Astrocyte (in vitro differentiated cells and primary cell): Measurements from ENCODE around the gene CHRNA4. TPM values are rescaled to one million over a fixed set of nuclear protein-coding genes. Genes with fewer than 3 reads are reported as not detected.

Source experiments
- DNase-seq: peaks from one replicate; pipeline ENCODE4 v3.0.0-alpha.2; 2010; ENCODE audit warnings: low read depth
- FAIRE-seq: peaks from 2 replicates; lab custom pipeline; 2011; peaks lifted over from hg19 to GRCh38; lab: Jason Lieb, UNC
- H2AFZ ChIP-seq: 2 replicates; pipeline ENCODE4 v1.6.0; 2012; ENCODE audit warnings: low read depth, low read length, inconsistent platforms
- H3K27ac ChIP-seq: 2 replicates; pipeline ENCODE4 v1.5.1; 2011; ENCODE audit warnings: low read depth, low read length, inconsistent platforms
- H3K27me3 ChIP-seq: 2 replicates; pipeline ENCODE4 v1.6.0; 2011; ENCODE audit warnings: low read length, inconsistent platforms; ENCODE audit not compliant: insufficient read depth
- H3K36me3 ChIP-seq: 2 replicates; pipeline ENCODE4 v1.5.1; 2011; ENCODE audit warnings: low read length, inconsistent platforms; ENCODE audit not compliant: insufficient read depth
- H3K4me1 ChIP-seq: 2 replicates; pipeline ENCODE4 v1.5.1; 2011; ENCODE audit warnings: low read length, inconsistent platforms; ENCODE audit not compliant: insufficient read depth
- H3K4me2 ChIP-seq: 2 replicates; pipeline ENCODE4 v1.6.0; 2012; ENCODE audit warnings: low read length, inconsistent platforms
- H3K4me3 ChIP-seq: 2 replicates; pipeline ENCODE4 v1.5.1; 2011; ENCODE audit warnings: low read depth, mild to moderate bottlenecking, low read length, inconsistent platforms; ENCODE audit not compliant: insufficient read depth
- H3K79me2 ChIP-seq: 2 replicates; pipeline ENCODE4 v1.6.0; 2012; ENCODE audit warnings: mild to moderate bottlenecking, low read length, inconsistent platforms; ENCODE audit not compliant: insufficient read depth
- H3K9ac ChIP-seq: 2 replicates; pipeline ENCODE4 v1.6.0; 2012; ENCODE audit warnings: mild to moderate bottlenecking, low read length, inconsistent platforms
- H3K9me3 ChIP-seq: 2 replicates; pipeline ENCODE4 v1.5.1; 2012; ENCODE audit warnings: low read depth, mild to moderate bottlenecking, low read length, inconsistent platforms; ENCODE audit not compliant: insufficient read depth
- H4K20me1 ChIP-seq: 2 replicates; pipeline ENCODE4 v1.6.0; 2012; ENCODE audit warnings: low read length, inconsistent platforms; ENCODE audit not compliant: insufficient read depth
- H3K27ac Mint-ChIP-seq: one replicate; pipeline ENCODE4 v1.8.0; 2021; ENCODE audit warnings: mild to moderate bottlenecking, mixed read lengths; ENCODE audit not compliant: unreplicated experiment
- H3K27me3 Mint-ChIP-seq: one replicate; pipeline ENCODE4 v1.8.0; 2021; ENCODE audit warnings: low read depth, mixed read lengths; ENCODE audit not compliant: unreplicated experiment
- H3K36me3 Mint-ChIP-seq: one replicate; pipeline ENCODE4 v1.8.0; 2021; ENCODE audit warnings: low read depth, mixed read lengths; ENCODE audit not compliant: unreplicated experiment
- H3K4me1 Mint-ChIP-seq: one replicate; pipeline ENCODE4 v1.8.0; 2021; ENCODE audit warnings: low read depth, mixed read lengths; ENCODE audit not compliant: unreplicated experiment
- H3K4me3 Mint-ChIP-seq: one replicate; pipeline ENCODE4 v1.8.0; 2021; ENCODE audit warnings: mild to moderate bottlenecking, moderate library complexity, mixed read lengths; ENCODE audit not compliant: unreplicated experiment
- H3K9me3 Mint-ChIP-seq: one replicate; pipeline ENCODE4 v1.8.0; 2021; ENCODE audit warnings: mild to moderate bottlenecking, mixed read lengths; ENCODE audit not compliant: unreplicated experiment
- CTCF ChIP-seq: IDR thresholded peaks from 2 replicates; pipeline ENCODE4 v1.5.1; 2011; ENCODE audit warnings: low read depth, mild to moderate bottlenecking, inconsistent platforms, low read length, moderate library complexity; ENCODE audit not compliant: insufficient read depth
- EZH2 ChIP-seq: IDR thresholded peaks from 2 replicates; pipeline ENCODE4 v1.6.1; 2012; ENCODE audit warnings: mild to moderate bottlenecking, low read length, inconsistent platforms; ENCODE audit not compliant: insufficient read depth
- total RNA-seq: library from RNA; stranded (reverse); gene quantifications from 2 replicates; pipeline ENCODE4 v1.2.1, GENCODE V29; 2021

Gene CHRNA4
- total RNA-seq, 1 donor from 2014 or later = 1.8 TPM

GRCh38 chr20:63403403-63404105 is 42.4 kb upstream of the CHRNA4 start:
- H3K4me3 ChIP-seq = no peak overlapping the region
- no peak for FAIRE-seq
- Mint-ChIP-seq H3K4me3 (no peak overlapping the region), H3K4me1 (no peaks in the 10 kb centered on the region), H3K9me3 (no peaks in the 10 kb centered on the region), H3K27me3 (peaks cover 24% of the 10 kb centered on the region), H3K27ac (no peak overlapping the region), H3K36me3 (no peaks in the 10 kb centered on the region)
- no peaks in the 10 kb centered on the region for H3K36me3 ChIP-seq
- H3K27me3 ChIP-seq = no peaks in the 10 kb centered on the region
- TF ChIP-seq EZH2 (no peak), CTCF (no peak)
- H3K79me2 ChIP-seq = no peaks in the 10 kb centered on the region
- H4K20me1 ChIP-seq = no peaks in the 10 kb centered on the region
- DNase-seq = no peak
- no peak overlapping the region for H2AFZ ChIP-seq
- no peak overlapping the region for H3K27ac ChIP-seq
- H3K4me2 ChIP-seq = no peak overlapping the region
- no peaks in the 10 kb centered on the region for H3K9me3 ChIP-seq
- H3K9ac ChIP-seq = no peak overlapping the region
- H3K4me1 ChIP-seq = no peaks in the 10 kb centered on the region

- DNase-seq = no peak
- Histone ChIP-seq H3K9me3 (no peaks in the 10 kb centered on the region), H3K9ac (no peak overlapping the region), H3K79me2 (no peaks in the 10 kb centered on the region), H3K4me3 (no peak overlapping the region), H3K4me1 (no peaks in the 10 kb centered on the region), H3K27ac (no peak overlapping the region), H3K27me3 (no peaks in the 10 kb centered on the region), H2AFZ (no peak overlapping the region), H4K20me1 (no peaks in the 10 kb centered on the region), H3K36me3 (no peaks in the 10 kb centered on the region), H3K4me2 (no peak overlapping the region)
- Mint-ChIP-seq H3K27me3 (peaks cover 29% of the 10 kb centered on the region), H3K9me3 (no peaks in the 10 kb centered on the region), H3K27ac (no peak overlapping the region), H3K4me3 (no peak overlapping the region), H3K36me3 (no peaks in the 10 kb centered on the region), H3K4me1 (no peaks in the 10 kb centered on the region)
- no peak for FAIRE-seq
- TF ChIP-seq EZH2 = no peak
- no peak for TF ChIP-seq CTCF
These were observed 41.7 kb upstream of the CHRNA4 start for GRCh38 chr20:63402860-63403220.

- no peaks in the 10 kb centered on the region for H3K4me1 Mint-ChIP-seq
- H2AFZ ChIP-seq = no peak overlapping the region
- H3K9me3 ChIP-seq = no peaks in the 10 kb centered on the region
- H3K4me3 Mint-ChIP-seq = no peak overlapping the region
- H3K9me3 Mint-ChIP-seq = no peaks in the 10 kb centered on the region
- no peaks in the 10 kb centered on the region for H4K20me1 ChIP-seq
- H3K27me3 Mint-ChIP-seq = peaks cover 29% of the 10 kb centered on the region
- DNase-seq (no peak), FAIRE-seq (no peak)
- H3K27me3 ChIP-seq = no peaks in the 10 kb centered on the region
- no peak overlapping the region for H3K27ac ChIP-seq
- H3K79me2 ChIP-seq = no peaks in the 10 kb centered on the region
- no peak overlapping the region for H3K4me3 ChIP-seq
- no peak for TF ChIP-seq EZH2
- no peak for TF ChIP-seq CTCF
- H3K4me2 ChIP-seq = no peak overlapping the region
- H3K4me1 ChIP-seq = no peaks in the 10 kb centered on the region
- H3K36me3 ChIP-seq = no peaks in the 10 kb centered on the region
- no peak overlapping the region for H3K27ac Mint-ChIP-seq
- no peak overlapping the region for H3K9ac ChIP-seq
- no peaks in the 10 kb centered on the region for H3K36me3 Mint-ChIP-seq
These were observed 41.2 kb upstream of the CHRNA4 start for GRCh38 chr20:63402181-63402859.
